MM.1S (cell line): Measurements from ENCODE around the gene FGFR2.

Source experiments
- DNase-seq: peaks from one replicate; pipeline ENCODE4 v3.0.0-alpha.2; 2015
- H2AFZ ChIP-seq: fragments of 300-600 bp; sonication (generic); 2 replicates; pipeline ENCODE4 v1.6.0; 2016; ENCODE audit warnings: antibody characterized with exemption, low read length
- H3F3A ChIP-seq: fragments of 300-600 bp; sonication (generic); 2 replicates; pipeline ENCODE4 v1.6.1; 2016; ENCODE audit warnings: mild to moderate bottlenecking, antibody characterized with exemption, low read length, moderate library complexity, mixed read lengths; ENCODE audit not compliant: insufficient read depth
- H3K27ac ChIP-seq: fragments of 300-600 bp; sonication (generic); 2 replicates; pipeline ENCODE4 v1.5.1; 2016; ENCODE audit warnings: mild to moderate bottlenecking, low read length
- H3K27me3 ChIP-seq: fragments of 300-600 bp; sonication (generic); replicated peaks from 2 replicates; pipeline ENCODE4 v1.6.0; 2016; ENCODE audit warnings: low read length; ENCODE audit not compliant: insufficient read depth
- H3K36me3 ChIP-seq: fragments of 300-600 bp; sonication (generic); replicated peaks from 2 replicates; pipeline ENCODE4 v1.6.1; 2016; ENCODE audit warnings: mild to moderate bottlenecking, low read length, mixed read lengths; ENCODE audit not compliant: insufficient read depth
- H3K4me1 ChIP-seq: fragments of 300-600 bp; sonication (generic); 2 replicates; pipeline ENCODE4 v1.6.1; 2016; ENCODE audit warnings: low read length, mixed read lengths
- H3K4me2 ChIP-seq: fragments of 300-600 bp; sonication (generic); 2 replicates; pipeline ENCODE4 v1.6.0; 2016; ENCODE audit warnings: low read depth, low read length
- H3K4me3 ChIP-seq: fragments of 300-600 bp; sonication (generic); 2 replicates; pipeline ENCODE4 v1.5.1; 2016; ENCODE audit warnings: low read length, mixed read lengths
- H3K79me2 ChIP-seq: fragments of 300-600 bp; sonication (generic); 2 replicates; pipeline ENCODE4 v1.6.1; 2016; ENCODE audit warnings: mixed run types, low read length, mixed read lengths
- H3K9ac ChIP-seq: fragments of 300-600 bp; sonication (generic); 2 replicates; pipeline ENCODE4 v1.6.1; 2016; ENCODE audit warnings: low read length, mixed read lengths
- H3K9me2 ChIP-seq: fragments of 300-600 bp; sonication (generic); replicated peaks from 2 replicates; pipeline ENCODE4 v1.6.1; 2016; ENCODE audit warnings: mild to moderate bottlenecking, low read length, mixed read lengths; ENCODE audit not compliant: insufficient read depth
- H3K9me3 ChIP-seq: fragments of 300-600 bp; sonication (generic); replicated peaks from 2 replicates; pipeline ENCODE4 v1.6.1; 2016; ENCODE audit warnings: mild to moderate bottlenecking, low read length, mixed read lengths; ENCODE audit not compliant: insufficient read depth
- H4K20me1 ChIP-seq: fragments of 300-600 bp; sonication (generic); 2 replicates; pipeline ENCODE4 v1.6.1; 2016; ENCODE audit warnings: mild to moderate bottlenecking, low read length, moderate library complexity, mixed read lengths; ENCODE audit not compliant: insufficient read depth
- EZH2 ChIP-seq: fragments of 300-600 bp; sonication (generic); optimal IDR thresholded peaks from 2 replicates; pipeline ENCODE3; 2017; ENCODE audit warnings: low read depth, mild to moderate bottlenecking, antibody characterized with exemption, low read length, mixed read lengths
- EZH2phosphoT487 ChIP-seq: fragments of 300-600 bp; sonication (generic); IDR thresholded peaks from 2 replicates; pipeline ENCODE4 v1.6.1; 2018; ENCODE audit warnings: antibody characterized with exemption, low read length
- TF ChIP-seq, protein P1 (sequence below): fragments of 300-600 bp; sonication (generic); IDR thresholded peaks from 2 replicates; pipeline ENCODE4 v1.5.1; 2016; ENCODE audit warnings: antibody characterized with exemption, low read length, mixed read lengths

The FGFR2 gene

DNA sequence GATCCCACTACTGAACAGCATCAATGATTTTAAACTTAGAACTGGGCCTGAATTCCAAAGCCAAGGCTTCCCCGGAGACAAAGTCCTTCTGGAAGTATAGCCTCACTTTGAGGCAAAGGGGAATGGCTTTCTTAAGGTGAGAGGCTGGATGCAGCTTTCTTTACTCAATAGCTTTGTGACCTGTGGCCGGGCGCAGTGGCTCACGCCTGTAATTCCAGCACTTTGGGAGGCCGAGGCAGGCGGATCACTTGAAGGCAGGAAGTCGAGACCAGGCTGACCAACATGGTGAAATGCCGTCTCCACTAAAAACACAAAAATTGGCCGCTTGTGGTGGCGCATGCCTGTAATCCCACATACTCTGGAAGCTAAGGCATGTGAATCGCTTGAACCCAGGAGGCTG lies 3.2 kb upstream of the FGFR2 start:
- Histone ChIP-seq H3K9me2 (no peaks in the 10 kb centered on the region), H3K27ac (no peak overlapping the region), H3K9ac (no peak overlapping the region), H3K36me3 (no peaks in the 10 kb centered on the region), H3F3A (no peaks in the 10 kb centered on the region), H3K4me2 (no peak overlapping the region), H4K20me1 (no peaks in the 10 kb centered on the region), H3K9me3 (no peaks in the 10 kb centered on the region), H3K27me3 (no peaks in the 10 kb centered on the region), H3K4me3 (no peak overlapping the region), H2AFZ (no peak overlapping the region), H3K79me2 (no peaks in the 10 kb centered on the region), H3K4me1 (0 out of 2 replicates have a peak, but pooled peaks cover 6% of the 10 kb centered on the region)
- no peak for TF ChIP-seq EZH2
- DNase-seq: no peak

DNA sequence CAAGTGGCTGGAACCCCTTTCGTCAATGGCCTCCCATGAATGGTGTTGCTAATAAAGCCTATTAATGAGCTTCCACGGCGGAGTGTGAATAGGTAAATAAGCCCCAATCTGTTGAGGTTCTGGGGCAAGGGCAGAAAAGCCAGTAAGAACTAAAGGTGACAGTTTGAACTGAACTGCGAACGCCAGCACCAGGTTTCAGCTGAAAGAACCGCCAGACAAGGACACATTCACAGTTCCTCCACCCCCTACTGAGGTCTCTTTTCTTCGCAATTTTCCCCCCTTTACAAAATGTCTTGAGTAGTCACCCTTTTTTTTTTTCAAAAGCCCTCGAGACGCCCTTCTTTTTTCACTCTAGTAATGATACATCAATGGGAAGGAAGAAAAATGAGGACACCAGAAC lies 2.4 kb upstream of the FGFR2 start:
- no peak for DNase-seq
- no peaks in the 10 kb centered on the region for H4K20me1 ChIP-seq
- no peak overlapping the region for H3K27ac ChIP-seq
- no peak overlapping the region for H3K4me2 ChIP-seq
- H3F3A ChIP-seq: no peaks in the 10 kb centered on the region
- no peaks in the 10 kb centered on the region for H3K9me3 ChIP-seq
- H2AFZ ChIP-seq: no peak overlapping the region
- no peaks in the 10 kb centered on the region for H3K9me2 ChIP-seq
- no peaks in the 10 kb centered on the region for H3K36me3 ChIP-seq
- 0 out of 2 replicates have a peak, but pooled peaks cover 6% of the 10 kb centered on the region for H3K4me1 ChIP-seq
- H3K79me2 ChIP-seq: no peaks in the 10 kb centered on the region
- H3K27me3 ChIP-seq: no peaks in the 10 kb centered on the region
- TF ChIP-seq, protein P1, sequence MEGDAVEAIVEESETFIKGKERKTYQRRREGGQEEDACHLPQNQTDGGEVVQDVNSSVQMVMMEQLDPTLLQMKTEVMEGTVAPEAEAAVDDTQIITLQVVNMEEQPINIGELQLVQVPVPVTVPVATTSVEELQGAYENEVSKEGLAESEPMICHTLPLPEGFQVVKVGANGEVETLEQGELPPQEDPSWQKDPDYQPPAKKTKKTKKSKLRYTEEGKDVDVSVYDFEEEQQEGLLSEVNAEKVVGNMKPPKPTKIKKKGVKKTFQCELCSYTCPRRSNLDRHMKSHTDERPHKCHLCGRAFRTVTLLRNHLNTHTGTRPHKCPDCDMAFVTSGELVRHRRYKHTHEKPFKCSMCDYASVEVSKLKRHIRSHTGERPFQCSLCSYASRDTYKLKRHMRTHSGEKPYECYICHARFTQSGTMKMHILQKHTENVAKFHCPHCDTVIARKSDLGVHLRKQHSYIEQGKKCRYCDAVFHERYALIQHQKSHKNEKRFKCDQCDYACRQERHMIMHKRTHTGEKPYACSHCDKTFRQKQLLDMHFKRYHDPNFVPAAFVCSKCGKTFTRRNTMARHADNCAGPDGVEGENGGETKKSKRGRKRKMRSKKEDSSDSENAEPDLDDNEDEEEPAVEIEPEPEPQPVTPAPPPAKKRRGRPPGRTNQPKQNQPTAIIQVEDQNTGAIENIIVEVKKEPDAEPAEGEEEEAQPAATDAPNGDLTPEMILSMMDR: no peak
- TF ChIP-seq EZH2phosphoT487 (no peak), EZH2 (no peak)
- no peak overlapping the region for H3K4me3 ChIP-seq
- no peak overlapping the region for H3K9ac ChIP-seq

DNA sequence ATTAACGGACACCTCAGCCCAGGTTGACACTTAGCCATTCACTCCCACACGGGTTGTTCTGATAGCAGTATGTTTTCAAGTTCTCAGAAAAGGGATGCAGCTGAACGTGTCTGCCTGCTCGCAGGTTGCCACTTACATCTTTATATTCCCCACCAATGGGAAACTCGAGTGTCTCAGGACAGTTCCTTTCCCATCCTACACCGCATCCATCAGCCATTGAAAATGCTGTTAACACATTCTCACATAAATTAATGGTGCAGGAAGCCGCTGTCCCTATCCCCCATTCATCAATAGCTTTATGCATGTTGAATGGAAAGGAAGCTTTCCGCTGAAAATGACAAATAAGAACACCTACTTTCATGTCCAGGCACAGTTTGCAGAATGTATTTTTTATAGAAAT lies 1.7 kb upstream of the FGFR2 start:
- no peak overlapping the region for H3K27ac ChIP-seq
- no peak for TF ChIP-seq EZH2
- no peak for TF ChIP-seq EZH2phosphoT487
- TF ChIP-seq, protein P1: no peak
- H3F3A ChIP-seq: no peaks in the 10 kb centered on the region
- no peaks in the 10 kb centered on the region for H3K9me3 ChIP-seq
- no peak overlapping the region for H3K4me2 ChIP-seq
- no peaks in the 10 kb centered on the region for H3K36me3 ChIP-seq
- DNase-seq: no peak
- no peaks in the 10 kb centered on the region for H4K20me1 ChIP-seq
- no peak overlapping the region for H2AFZ ChIP-seq
- H3K9ac ChIP-seq: no peak overlapping the region
- no peak overlapping the region for H3K4me3 ChIP-seq
- 0 out of 2 replicates have a peak, but pooled peaks cover 6% of the 10 kb centered on the region for H3K4me1 ChIP-seq
- H3K27me3 ChIP-seq: no peaks in the 10 kb centered on the region
- no peaks in the 10 kb centered on the region for H3K9me2 ChIP-seq
- no peaks in the 10 kb centered on the region for H3K79me2 ChIP-seq

DNA sequence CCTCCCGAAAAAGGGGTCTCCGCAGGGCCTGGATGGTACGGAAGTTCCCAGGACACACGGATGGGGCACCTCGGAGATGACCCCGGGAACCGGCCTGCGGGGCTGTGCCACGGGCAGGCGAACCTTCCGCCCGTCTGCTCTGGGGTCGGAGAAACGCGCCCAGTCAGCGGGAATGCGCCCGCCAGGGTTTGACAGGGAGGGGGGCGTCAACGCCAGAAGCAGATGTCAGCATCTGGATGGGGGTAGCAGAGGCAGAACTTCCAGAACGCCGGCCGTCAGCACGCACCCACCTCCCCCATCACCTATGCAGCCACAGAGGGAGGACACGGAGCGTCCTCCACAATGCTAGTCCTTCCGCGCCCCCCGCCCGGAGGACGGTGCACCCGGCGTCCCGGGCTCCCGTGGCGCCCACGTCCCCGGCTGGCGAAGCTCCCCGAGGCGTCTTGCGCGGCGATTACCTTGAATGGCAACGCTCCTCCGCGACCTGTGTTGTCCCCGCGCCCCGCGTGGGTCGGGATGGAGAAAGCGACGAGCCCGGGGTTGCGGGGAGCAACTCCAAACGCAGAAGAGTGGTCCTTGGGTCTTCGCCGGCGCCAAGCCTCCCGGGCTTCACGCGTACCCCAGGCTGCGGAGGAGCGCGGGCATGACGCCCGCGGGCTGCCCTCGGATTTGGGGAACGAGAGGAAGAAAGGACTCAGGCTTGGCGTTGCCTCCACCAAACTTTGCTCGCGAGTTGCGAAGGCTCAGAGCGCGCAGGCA lies 561 bp downstream of the FGFR2 start:
- TF ChIP-seq EZH2phosphoT487 (no peak), EZH2 (no peak)
- TF ChIP-seq, protein P1: no peak
- no peaks in the 10 kb centered on the region for H3K9me3 ChIP-seq
- no peaks in the 10 kb centered on the region for H3K27me3 ChIP-seq
- H4K20me1 ChIP-seq: no peaks in the 10 kb centered on the region
- H3K4me3 ChIP-seq: peak overlapping the region; percentile 37
- no peak overlapping the region for H3K27ac ChIP-seq
- H3K9ac ChIP-seq: peak overlapping the region; percentile 31; the same call in 1 of the 2 replicates
- no peaks in the 10 kb centered on the region for H3F3A ChIP-seq
- H3K9me2 ChIP-seq: no peaks in the 10 kb centered on the region
- H3K36me3 ChIP-seq: no peaks in the 10 kb centered on the region
- peaks cover 12% of the 10 kb centered on the region; the same call in 1 of the 2 replicates for H3K4me1 ChIP-seq
- H3K79me2 ChIP-seq: no peaks in the 10 kb centered on the region
- H3K4me2 ChIP-seq: peak overlapping the region; percentile 45; the same call in 1 of the 2 replicates
- DNase-seq: no peak
- H2AFZ ChIP-seq: 0 out of 2 replicates have a peak overlapping the region, but pooled peaks have one; percentile 23
